ENCODE measurements around the gene MC1R.

DNA sequence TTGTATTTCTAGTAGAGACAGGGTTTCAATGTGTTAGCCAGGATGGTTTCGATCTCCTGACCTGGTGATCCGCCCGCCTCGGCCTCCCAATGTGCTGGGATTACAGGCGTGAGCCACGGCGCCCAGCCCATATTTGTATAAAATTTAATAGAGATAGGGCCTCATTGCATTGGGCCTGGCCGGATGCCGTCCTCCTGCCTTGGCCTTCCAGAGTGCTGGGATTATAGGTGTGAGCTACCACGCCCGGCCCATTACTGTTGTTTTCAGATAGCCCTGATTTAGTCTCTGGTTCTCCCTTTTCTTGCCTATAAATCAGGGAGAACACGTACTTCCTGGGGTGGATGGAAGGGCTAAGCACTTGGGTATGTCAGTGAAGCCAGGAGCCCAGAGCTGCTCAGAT, 33.4 kb downstream of the MC1R start:
- TF ChIP-seq, protein P1, sequence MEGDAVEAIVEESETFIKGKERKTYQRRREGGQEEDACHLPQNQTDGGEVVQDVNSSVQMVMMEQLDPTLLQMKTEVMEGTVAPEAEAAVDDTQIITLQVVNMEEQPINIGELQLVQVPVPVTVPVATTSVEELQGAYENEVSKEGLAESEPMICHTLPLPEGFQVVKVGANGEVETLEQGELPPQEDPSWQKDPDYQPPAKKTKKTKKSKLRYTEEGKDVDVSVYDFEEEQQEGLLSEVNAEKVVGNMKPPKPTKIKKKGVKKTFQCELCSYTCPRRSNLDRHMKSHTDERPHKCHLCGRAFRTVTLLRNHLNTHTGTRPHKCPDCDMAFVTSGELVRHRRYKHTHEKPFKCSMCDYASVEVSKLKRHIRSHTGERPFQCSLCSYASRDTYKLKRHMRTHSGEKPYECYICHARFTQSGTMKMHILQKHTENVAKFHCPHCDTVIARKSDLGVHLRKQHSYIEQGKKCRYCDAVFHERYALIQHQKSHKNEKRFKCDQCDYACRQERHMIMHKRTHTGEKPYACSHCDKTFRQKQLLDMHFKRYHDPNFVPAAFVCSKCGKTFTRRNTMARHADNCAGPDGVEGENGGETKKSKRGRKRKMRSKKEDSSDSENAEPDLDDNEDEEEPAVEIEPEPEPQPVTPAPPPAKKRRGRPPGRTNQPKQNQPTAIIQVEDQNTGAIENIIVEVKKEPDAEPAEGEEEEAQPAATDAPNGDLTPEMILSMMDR (IDR thresholded peaks at IDR 0.05; ENCODE audit: low read depth, low read length), result no peak
- TF ChIP-seq POLR2A (IDR thresholded peaks at IDR 0.05; ENCODE audit: extremely low read depth, insufficient read length), result no peak
